Tibial artery (tissue), 4 donors: ENCODE data around the gene SLC28A3.
"Not testable (repeated sequence)": the region's sequence is repeated elsewhere in the genome, so short reads cannot be mapped to it uniquely, and the experiment has no call there.

ENCODE experiments used
- DNase-seq, 2 donors: peaks; one replicate each; pipeline ENCODE4 v3.0.0-alpha.2; 2019
- H3K27ac ChIP-seq, 2 donors: fragments of 200-600 bp; sonication (generic) in 1 of 2; 1 replicate in 1 of 2; 2 replicates in 1 of 2; pipeline ENCODE4 v1.5.1; 2018 to 2019; ENCODE audit warnings: mild to moderate bottlenecking in 1 of 2
- H3K27me3 ChIP-seq, 2 donors: fragments of 200-600 bp; sonication (generic) in 1 of 2; one replicate each; pipeline versions ENCODE4 v1.5.1 to v1.6.0; 2016 to 2019
- H3K36me3 ChIP-seq, 3 donors: fragments of 200-600 bp; sonication (generic) in 2 of 3; one replicate each; pipeline ENCODE4 v1.5.1; 2016 to 2019; ENCODE audit warnings: mild to moderate bottlenecking in 2 of 3
- H3K4me1 ChIP-seq, 4 donors: fragments of 200-600 bp; sonication (generic) in 2 of 4; 1 replicate in 3 of 4; 2 replicates in 1 of 4; pipeline ENCODE4 v1.5.1; 2016 to 2019
- H3K4me3 ChIP-seq, 2 donors: fragments of 200-600 bp; sonication (generic) in 1 of 2; 1 replicate in 1 of 2; 2 replicates in 1 of 2; pipeline ENCODE4 v1.5.1; 2018 to 2019; ENCODE audit warnings: mild to moderate bottlenecking in 2 of 2
- H3K9me3 ChIP-seq, 3 donors: fragments of 200-600 bp; sonication (generic) in 1 of 3; one replicate each; pipeline ENCODE4 v1.5.1; 2016 to 2019
- CTCF ChIP-seq, 2 experiments: fragments of 200-600 bp in 1 of 2; fragments of 450-650 bp in 1 of 2; IDR thresholded peaks; one replicate each; pipeline ENCODE4 v1.5.1; 2017 to 2019; ENCODE audit warnings: antibody characterized with exemption in 2 of 2, mild to moderate bottlenecking in 1 of 2, moderate library complexity in 1 of 2
- intact Hi-C: fragments of 100-400 bp; cut with DNase I; formaldehyde crosslinking; loops from one replicate; pipeline ENCODE4 v1.15.0; 2023; ENCODE audit warnings: low total_unique reads

The SLC28A3 gene

DNA sequence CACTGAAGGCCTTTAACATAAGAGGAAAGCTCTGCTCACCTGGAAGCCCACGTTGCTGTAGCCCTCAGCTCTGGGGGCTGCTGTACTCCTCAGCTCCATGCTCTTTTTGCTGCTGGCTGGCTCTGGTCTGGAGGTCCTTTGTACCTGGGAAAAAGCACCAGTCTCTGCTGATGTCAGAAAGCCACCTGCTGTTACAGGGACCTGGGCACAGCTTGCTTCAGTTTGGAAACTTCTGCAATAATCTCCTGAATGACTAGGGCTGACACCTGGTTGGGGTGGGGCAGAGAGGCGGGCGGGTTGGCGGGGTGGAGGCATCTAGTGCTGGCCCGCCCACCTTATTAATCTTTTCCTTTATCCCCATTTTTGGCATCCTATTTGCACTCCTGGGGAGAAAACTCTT lies at the start of gene SLC28A3:
SLC28A3 (minus strand) TSS at position 224 of the 400 bp plus-strand sequence; CDS start at position 99, 125 bp downstream.
- intact Hi-C loops = no loop called here
- TF ChIP-seq CTCF (IDR thresholded peaks at IDR 0.05) = no peak
- H3K36me3 ChIP-seq = no peaks in the 10 kb centered on the region
- no peaks in the 10 kb centered on the region for H3K9me3 ChIP-seq
- no peaks in the 10 kb centered on the region for H3K27me3 ChIP-seq
- H3K4me1 ChIP-seq = no peaks in the 10 kb centered on the region
- no peak for DNase-seq
- no peak within 1 kb of the TSS for H3K4me3 ChIP-seq
- no peak within 1 kb of the TSS for H3K27ac ChIP-seq

GRCh38 chr9:84390254-84390653 lies 49.7 kb upstream of the SLC28A3 start:
- not testable (repeated sequence) for H3K4me3 ChIP-seq, H3K27ac ChIP-seq, H3K4me1 ChIP-seq, DNase-seq, H3K9me3 ChIP-seq, H3K36me3 ChIP-seq
- intact Hi-C loops = loop anchor here (10.0 kb wide), 3 partner anchors 565 to 865 kb away; no protein-coding TSS in a partner anchor
- H3K27me3 ChIP-seq = peaks cover 0 to 12% of the 10 kb centered on the region in 2 donors

- H3K27me3 ChIP-seq = peaks cover 0 to 2% of the 10 kb centered on the region in 2 donors
- no peak for TF ChIP-seq CTCF (IDR thresholded peaks at IDR 0.05)
- DNase-seq = no peak
- no peak overlapping the region for H3K27ac ChIP-seq
- intact Hi-C loops = no loop called here
- no peaks in the 10 kb centered on the region for H3K36me3 ChIP-seq
- H3K4me3 ChIP-seq = no peak overlapping the region
- H3K4me1 ChIP-seq = no peaks in the 10 kb centered on the region
- no peaks in the 10 kb centered on the region for H3K9me3 ChIP-seq
Observed at GRCh38 chr9:84387821-84388220, 47.3 kb upstream of the SLC28A3 start.

- Histone ChIP-seq H3K36me3 (no peaks in the 10 kb centered on the region), H3K9me3 (no peaks in the 10 kb centered on the region), H3K27me3 (no peaks in the 10 kb centered on the region), H3K4me1 (no peaks in the 10 kb centered on the region), H3K4me3 (no peak overlapping the region), H3K27ac (no peak overlapping the region)
- intact Hi-C loops = no loop called here
- no peak for TF ChIP-seq CTCF (IDR thresholded peaks at IDR 0.05)
- no peak for DNase-seq
Observed at GRCh38 chr9:84386753-84387152, 46.2 kb upstream of the SLC28A3 start.

GRCh38 chr9:84385386-84386040 lies 45.0 kb upstream of the SLC28A3 start:
- no peaks in the 10 kb centered on the region for H3K9me3 ChIP-seq
- no peak overlapping the region for H3K4me3 ChIP-seq
- no peak for TF ChIP-seq CTCF (IDR thresholded peaks at IDR 0.05)
- H3K27ac ChIP-seq = no peak overlapping the region
- DNase-seq = no peak
- H3K4me1 ChIP-seq = no peaks in the 10 kb centered on the region
- H3K36me3 ChIP-seq = no peaks in the 10 kb centered on the region
- intact Hi-C loops = no loop called here
- H3K27me3 ChIP-seq = no peaks in the 10 kb centered on the region

GRCh38 chr9:84384617-84385016 lies 44.1 kb upstream of the SLC28A3 start:
- no peaks in the 10 kb centered on the region for H3K4me1 ChIP-seq
- no peaks in the 10 kb centered on the region for H3K27me3 ChIP-seq
- no peak overlapping the region for H3K27ac ChIP-seq
- intact Hi-C loops = no loop called here
- no peak for DNase-seq
- H3K9me3 ChIP-seq = no peaks in the 10 kb centered on the region
- H3K4me3 ChIP-seq = no peak overlapping the region
- no peaks in the 10 kb centered on the region for H3K36me3 ChIP-seq
- TF ChIP-seq CTCF (IDR thresholded peaks at IDR 0.05) = no peak
